ENCODE data around the gene PLN. TPM values are rescaled to one million over a fixed set of nuclear protein-coding genes. Genes with fewer than 3 reads are reported as not detected.

Gene PLN
- not detected in 2 replicates for total RNA-seq (2013; cell fraction: nucleolus; rRNA removed)
- total RNA-seq (2014; rRNA removed) (not detected in 2 replicates), total RNA-seq (2014; rRNA removed; fragmentation: Illumina TruSeq; extraction: Trizol) (not detected in 2 replicates), total RNA-seq (2021) (not detected in 2 replicates), polyA plus RNA-seq (2011; rRNA removed) (not detected in 2 replicates), polyA plus RNA-seq (2014; fragmentation: Illumina TruSeq; extraction: Trizol) (not detected in 2 replicates), polyA plus RNA-seq (2014; fragmentation: Nextera tagmentation; extraction: Ambion mirVana) (not detected), polyA plus RNA-seq (2014; rRNA removed) (not detected in 2 replicates), polyA plus RNA-seq (2016; fragmentation: Nextera tagmentation; extraction: Ambion mirVana) (under 1 TPM; 0.16 to 0.44 TPM), polyA minus RNA-seq (2011; rRNA and poly(A)+ RNA removed) (not detected in 2 replicates), Bru-seq, nascent RNA (not detected), BruChase-seq, experiment 1, labeled RNA remaining after a 6-hour chase (not detected), BruChase-seq, experiment 2, labeled RNA remaining after a 2-hour chase (not detected)
- not detected for polyA plus RNA-seq (2011; ENCODE audit: low read depth)
- polyA plus RNA-seq (2011; cell fraction: cytosol; rRNA removed): not detected in 2 replicates
- polyA plus RNA-seq (2011; cell fraction: nucleus; rRNA removed): not detected in 2 replicates
- polyA plus RNA-seq (2012): 0.06 TPM in 1 of 2 replicates, not detected in the other
- polyA minus RNA-seq (2011; cell fraction: cytosol; rRNA and poly(A)+ RNA removed): not detected in 2 replicates
- polyA minus RNA-seq (2011; cell fraction: nucleus; rRNA and poly(A)+ RNA removed): 0.12 TPM in 1 of 2 replicates, not detected in the other
- long read RNA-seq, experiment 1: 0 reads
- long read RNA-seq, experiment 2: 0 reads

GRCh38 chr6:118548136-118548535 lies at the start of gene PLN:
TSS of gene PLN (plus strand) at chr6:118548296. CDS start at chr6:118558922, 10,626 bp downstream.
- WGBS (ENCODE audit: insufficient coverage, insufficient replicate concordance, low lambda C conversion rate, missing lambda C conversion rate): 94% methylated on average over 3 of the region's 3 CpGs
- Histone ChIP-seq H3K9ac (ENCODE audit: control insufficient read depth, insufficient read depth, low read length) (no peak within 1 kb of the TSS), H3K4me1 (ENCODE audit: control insufficient read depth, insufficient read depth, low read length) (no peaks in the 10 kb centered on the region), H2AFZ (ENCODE audit: control insufficient read depth, low read depth, low read length) (no peak within 1 kb of the TSS), H3K4me3 (no peak within 1 kb of the TSS), H3K36me3 (ENCODE audit: control insufficient read depth in 2 of 2, insufficient read depth in 2 of 2, low read length in 1 of 2) (no peaks in the 10 kb centered on the region), H3K4me2 (ENCODE audit: control insufficient read depth, insufficient read depth) (no peak within 1 kb of the TSS), H3K27me3 (replicated peaks in 1 of 2; ENCODE audit: control insufficient read depth in 2 of 2, insufficient read depth in 2 of 2, low read length in 1 of 2) (no peaks in the 10 kb centered on the region), H3K79me2 (ENCODE audit: control insufficient read depth, insufficient read depth, low read length) (no peaks in the 10 kb centered on the region), H3K9me3 (replicated peaks; ENCODE audit: control insufficient read depth, insufficient read depth, low read length) (no peaks in the 10 kb centered on the region), H3K27ac (ENCODE audit: control insufficient read depth, insufficient read depth) (no peak within 1 kb of the TSS), H4K20me1 (ENCODE audit: control insufficient read depth, insufficient read depth) (no peaks in the 10 kb centered on the region)
- ChIA-PET SMC1A (ENCODE audit: uncharacterized antibody, unreplicated experiment) (interaction anchor here (2.2 kb wide), 1 partner anchor 263 kb away, joined by 5 read pairs; no protein-coding TSS in a partner anchor), RAD21 (ENCODE audit: unreplicated experiment) (no interaction called here), POLR2A (no interaction called here), CTCF (interaction anchor here (0.7 to 2.6 kb wide), 5 partner anchors 17 to 572 kb away, joined by 3 to 10 read pairs (median 5); no protein-coding TSS in a partner anchor)
- BruUV-seq (replicated peaks): no TSS peak
- in situ Hi-C loops (cut with MboI) (loop anchor here (10.0 kb wide), 1 partner anchor 263 kb away; no protein-coding TSS in a partner anchor), intact Hi-C loops (cut with micrococcal nuclease; ENCODE audit: unreplicated experiment) (no loop called here)
- DNase-seq (ENCODE audit: low read depth, low spot score): no peak
- ATAC-seq: no peak
- no peak for FAIRE-seq
- TF ChIP-seq IKZF2 (IDR thresholded peaks at IDR 0.05) (no peak), HDGF (IDR thresholded peaks at IDR 0.05) (no peak), ATF3 (IDR thresholded peaks at IDR 0.05; ENCODE audit: borderline replicate concordance, extremely low read depth, low read depth, low read length) (no peak), ATF2 (IDR thresholded peaks at IDR 0.05; ENCODE audit: low read length) (no peak), EED (IDR thresholded peaks at IDR 0.05; ENCODE audit: low read depth) (no peak), E2F8 (IDR thresholded peaks at IDR 0.05; ENCODE audit: low read depth, partially characterized antibody) (no peak), E2F4 (IDR thresholded peaks at IDR 0.05; ENCODE audit: low read depth, low read length) (no peak), ZNF274 (IDR thresholded peaks at IDR 0.05; ENCODE audit: insufficient read depth, insufficient read length) (no peak), NKRF (conservative IDR thresholded peaks at IDR 0.05) (no peak), POLR2A (IDR thresholded peaks at IDR 0.05; ENCODE audit: low read depth, low read length) (no peak), MTA3 (IDR thresholded peaks at IDR 0.05; ENCODE audit: borderline replicate concordance, low read length) (no peak), CBFB (IDR thresholded peaks at IDR 0.05; ENCODE audit: low read depth) (no peak), ZBED1 (IDR thresholded peaks at IDR 0.05; ENCODE audit: borderline replicate concordance) (no peak)

Data from GM12878 (cell line).